Upper lobe of left lung (tissue), 6 donors: Measurements from ENCODE around the gene GBF1. TPM values are rescaled to one million over a fixed set of nuclear protein-coding genes. Genes with fewer than 3 reads are reported as not detected.

ENCODE experiments used
- ATAC-seq, 2 donors: fragments of 200-7000 bp; cut with Tn5 transposase; one replicate each; pipeline ENCODE4 v1.9.1; 2022; ENCODE audit warnings: mild to moderate bottlenecking in 2 of 2, moderate library complexity in 2 of 2; ENCODE audit not compliant: low FRiP score in 2 of 2
- DNase-seq, 2 donors: peaks; one replicate each; pipeline ENCODE4 v3.0.0-alpha.2; 2019 to 2020
- H3K27ac ChIP-seq, 4 donors: fragments of 200-600 bp; sonication (generic); one replicate each; pipeline ENCODE4 v1.5.1; 2016 to 2019
- H3K27me3 ChIP-seq, 4 donors: fragments of 200-600 bp; sonication (generic); one replicate each; pipeline ENCODE4 v1.5.1; 2017 to 2019
- H3K36me3 ChIP-seq, 4 donors: fragments of 200-600 bp; sonication (generic); one replicate each; pipeline ENCODE4 v1.5.1; 2016 to 2019
- H3K4me1 ChIP-seq, 4 donors: fragments of 200-600 bp; sonication (generic); one replicate each; pipeline ENCODE4 v1.5.1; 2018 to 2019
- H3K4me3 ChIP-seq, 4 donors: fragments of 200-600 bp; sonication (generic); one replicate each; pipeline ENCODE4 v1.5.1; 2017 to 2019; ENCODE audit warnings: mild to moderate bottlenecking in 2 of 4, moderate library complexity in 1 of 4
- H3K9me3 ChIP-seq, 4 donors: fragments of 200-600 bp; sonication (generic); one replicate each; pipeline ENCODE4 v1.5.1; 2018 to 2019
- CTCF ChIP-seq, 6 experiments: fragments of 450-650 bp in 4 of 6; fragments of 200-600 bp in 2 of 6; sonication (generic) in 2 of 6; IDR thresholded peaks; one replicate each; pipeline ENCODE4 v1.5.1; 2016 to 2019; ENCODE audit warnings: antibody characterized with exemption in 6 of 6
- EP300 ChIP-seq, 4 donors: sonication (generic); formaldehyde crosslinking; IDR thresholded peaks; one replicate each; pipeline ENCODE4 v1.5.1; 2017; ENCODE audit warnings: antibody characterized with exemption in 4 of 4, control low read depth in 2 of 4
- POLR2A ChIP-seq, 4 donors: fragments of 450-650 bp; IDR thresholded peaks; one replicate each; pipeline ENCODE4 v1.5.1; 2016 to 2017; ENCODE audit warnings: antibody characterized with exemption in 4 of 4, mild to moderate bottlenecking in 2 of 4
- POLR2AphosphoS5 ChIP-seq, 2 donors: sonication (generic); formaldehyde crosslinking; IDR thresholded peaks; one replicate each; pipeline ENCODE4 v1.5.1; 2017; ENCODE audit warnings: antibody characterized with exemption in 2 of 2
- WGBS, 2 donors: methylation state at CpG; one replicate each; pipeline ENCODE4 v1.1.5; 2017 to 2018; 5-methylcytosine and 5-hydroxymethylcytosine counted together
- total RNA-seq, 6 donors: library from RNA; depleted of rRNA in 4 of 6; stranded (reverse); fragments of >200 nt in 4 of 6; gene quantifications; one replicate each; pipeline versions ENCODE4 v1.1.0 to v1.2.1, GENCODE V29; 2016 to 2021
- donor health status: DM: no; HTN: no; CAD: no; lungs with moderate emphysema.
- donor health status: DM: no; HTN: yes; CAD: no; lungs with severe emphysema.

Gene GBF1
- total RNA-seq, 6 donors from 2014 or later, result 36.7 to 59.7 (median 44.4) TPM

DNA sequence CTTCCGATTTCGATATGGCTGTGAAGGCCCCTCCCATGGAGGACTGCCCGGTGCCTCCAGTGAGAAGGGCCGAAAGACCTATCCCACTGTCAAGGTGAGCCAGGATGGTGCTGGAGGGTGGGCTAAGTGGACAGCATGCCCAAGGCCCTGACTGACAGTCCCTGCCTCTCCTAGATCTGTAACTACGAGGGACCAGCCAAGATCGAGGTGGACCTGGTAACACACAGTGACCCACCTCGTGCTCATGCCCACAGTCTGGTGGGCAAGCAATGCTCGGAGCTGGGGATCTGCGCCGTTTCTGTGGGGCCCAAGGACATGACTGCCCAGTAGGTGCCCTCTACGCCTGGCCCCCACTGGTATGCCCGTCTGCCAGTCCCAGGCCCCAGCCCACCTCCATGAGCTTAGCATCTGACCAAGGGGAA is 151.4 kb downstream of the GBF1 start:
- ATAC-seq (no peak), DNase-seq (no peak)
- WGBS, 2 donors, result 77 to 93% methylated on average over 5 to 8 of the region's 12 CpGs
- Histone ChIP-seq H3K27me3 (no peaks in the 10 kb centered on the region), H3K9me3 (no peaks in the 10 kb centered on the region), H3K27ac (peak overlapping the region; percentile 94 to 97 (median 96)), H3K36me3 (peaks cover 5 to 39% (median 34%) of the 10 kb centered on the region in 4 donors), H3K4me1 (peaks cover 43 to 63% (median 49%) of the 10 kb centered on the region in 4 donors), H3K4me3 (peak overlapping the region in 2 of 4 donors; percentile 61 to 70)
- TF ChIP-seq EP300 (IDR thresholded peaks at IDR 0.05), result no peak

DNA sequence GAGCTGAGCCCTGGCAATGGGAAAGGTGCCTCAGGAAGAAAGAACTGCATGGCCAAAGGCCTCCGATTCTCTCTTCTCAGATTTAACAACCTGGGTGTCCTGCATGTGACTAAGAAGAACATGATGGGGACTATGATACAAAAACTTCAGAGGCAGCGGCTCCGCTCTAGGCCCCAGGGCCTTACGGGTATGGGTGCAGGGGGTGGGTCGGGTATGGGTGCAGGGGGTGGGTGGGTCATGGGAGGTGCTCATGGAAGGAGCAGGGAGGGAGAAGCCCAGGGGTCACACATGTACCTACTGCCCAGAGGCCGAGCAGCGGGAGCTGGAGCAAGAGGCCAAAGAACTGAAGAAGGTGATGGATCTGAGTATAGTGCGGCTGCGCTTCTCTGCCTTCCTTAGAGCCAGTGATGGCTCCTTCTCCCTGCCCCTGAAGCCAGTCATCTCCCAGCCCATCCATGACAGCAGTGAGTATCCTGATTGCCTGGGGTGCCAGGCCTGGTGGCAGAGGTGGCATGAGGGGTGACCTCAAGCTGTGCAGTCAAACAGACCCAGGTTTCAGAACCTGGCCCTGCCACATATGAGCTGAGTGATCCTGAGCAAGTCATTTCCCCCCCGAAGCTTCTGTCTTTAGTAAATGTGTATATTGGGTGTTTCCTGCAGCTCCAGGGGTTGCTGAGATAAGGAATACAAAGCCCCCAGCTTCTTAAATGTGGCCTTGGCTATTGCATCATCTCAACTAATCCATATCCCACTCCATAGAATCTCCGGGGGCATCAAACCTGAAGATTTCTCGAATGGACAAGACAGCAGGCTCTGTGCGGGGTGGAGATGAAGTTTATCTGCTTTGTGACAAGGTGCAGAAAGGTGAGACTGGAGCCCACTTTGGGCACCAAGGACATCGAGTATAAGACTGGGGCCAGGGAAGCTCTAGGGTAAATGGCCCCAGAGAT is 152.2 kb downstream of the GBF1 start:
- H3K4me1 ChIP-seq, result peaks cover 41 to 63% (median 47%) of the 10 kb centered on the region in 4 donors

DNA sequence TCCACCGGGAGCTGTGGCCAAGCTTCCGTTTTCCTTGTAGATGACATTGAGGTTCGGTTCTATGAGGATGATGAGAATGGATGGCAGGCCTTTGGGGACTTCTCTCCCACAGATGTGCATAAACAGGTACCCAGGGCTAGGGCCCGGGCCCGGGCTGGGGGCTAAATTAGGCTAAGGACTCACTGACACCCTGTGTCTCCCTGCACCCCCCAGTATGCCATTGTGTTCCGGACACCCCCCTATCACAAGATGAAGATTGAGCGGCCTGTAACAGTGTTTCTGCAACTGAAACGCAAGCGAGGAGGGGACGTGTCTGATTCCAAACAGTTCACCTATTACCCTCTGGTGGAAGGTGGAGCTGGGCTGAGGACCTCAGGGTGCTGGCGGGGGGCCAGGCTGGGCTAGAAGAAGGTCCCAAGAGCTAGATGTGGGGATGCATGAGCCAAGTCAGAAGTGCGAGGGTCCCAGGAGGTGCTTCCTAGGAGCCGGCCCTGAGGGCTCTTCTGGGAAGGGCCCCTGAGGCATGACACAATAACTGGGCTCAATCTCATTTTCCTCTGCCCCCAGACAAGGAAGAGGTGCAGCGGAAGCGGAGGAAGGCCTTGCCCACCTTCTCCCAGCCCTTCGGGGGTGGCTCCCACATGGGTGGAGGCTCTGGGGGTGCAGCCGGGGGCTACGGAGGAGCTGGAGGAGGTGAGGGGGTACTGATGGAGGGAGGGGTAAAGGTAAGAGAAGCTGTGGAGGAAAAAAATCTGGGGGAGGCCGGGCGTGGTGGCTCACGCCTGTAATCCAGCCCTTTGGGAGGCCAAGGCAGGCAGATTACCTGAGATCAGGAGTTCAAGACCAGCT is 153.1 kb downstream of the GBF1 start:
- peaks cover 10 to 56% (median 47%) of the 10 kb centered on the region in 4 donors for H3K36me3 ChIP-seq
- peak overlapping the region; percentile 69 to 90 (median 79) for H3K27ac ChIP-seq
- H3K9me3 ChIP-seq, result no peaks in the 10 kb centered on the region
- 87 to 89% methylated on average over 21 of the region's 21 CpGs for WGBS, 2 donors
- no peaks in the 10 kb centered on the region for H3K27me3 ChIP-seq
- H3K4me1 ChIP-seq, result peaks cover 39 to 61% (median 42%) of the 10 kb centered on the region in 4 donors
- DNase-seq, result peak in 1 of 2 donors; percentile 52
- no peak for TF ChIP-seq POLR2A (IDR thresholded peaks at IDR 0.05)
- no peak for TF ChIP-seq EP300 (IDR thresholded peaks at IDR 0.05)
- no peak for TF ChIP-seq CTCF (IDR thresholded peaks at IDR 0.05)
- no peak for TF ChIP-seq POLR2AphosphoS5 (IDR thresholded peaks at IDR 0.05)
- H3K4me3 ChIP-seq, result peak overlapping the region in 2 of 4 donors; percentile 56 to 72
- ATAC-seq, result no peak

More for the DNA sequence above, 152.2 kb downstream of the GBF1 start:
- DNase-seq, result no peak
- Histone ChIP-seq H3K9me3 (no peaks in the 10 kb centered on the region), H3K4me3 (peak overlapping the region in 1 of 4 donors; percentile 61), H3K27ac (peak overlapping the region in 2 of 4 donors; percentile 94 to 97), H3K27me3 (no peaks in the 10 kb centered on the region), H3K36me3 (peaks cover 10 to 47% (median 41%) of the 10 kb centered on the region in 4 donors)
- TF ChIP-seq CTCF (IDR thresholded peaks at IDR 0.05), result no peak
- no peak for TF ChIP-seq POLR2A (IDR thresholded peaks at IDR 0.05)
- TF ChIP-seq POLR2AphosphoS5 (IDR thresholded peaks at IDR 0.05), result no peak
- no peak for TF ChIP-seq EP300 (IDR thresholded peaks at IDR 0.05)
- WGBS, 2 donors, result 88 to 92% methylated on average over 14 of the region's 14 CpGs
- no peak for ATAC-seq

- H3K36me3 ChIP-seq, result peaks cover 10 to 59% (median 47%) of the 10 kb centered on the region in 4 donors
- DNase-seq (peak; percentile 93 to 98), ATAC-seq (peak; percentile 85 to 86)
- TF ChIP-seq POLR2AphosphoS5 (IDR thresholded peaks at IDR 0.05) (peak; percentile 85 to 88), EP300 (IDR thresholded peaks at IDR 0.05) (no peak), POLR2A (IDR thresholded peaks at IDR 0.05) (peak in 1 of 4 donors; percentile 55), CTCF (IDR thresholded peaks at IDR 0.05) (peak; percentile 90 to 99 (median 98))
- WGBS, 2 donors, result 1 to 4% methylated on average over 30 to 49 of the region's 72 CpGs
- H3K4me3 ChIP-seq, result peak overlapping the region; percentile 42 to 72 (median 52)
- H3K27me3 ChIP-seq, result no peaks in the 10 kb centered on the region
- no peaks in the 10 kb centered on the region for H3K9me3 ChIP-seq
- H3K4me1 ChIP-seq, result peaks cover 35 to 56% (median 39%) of the 10 kb centered on the region in 4 donors
- H3K27ac ChIP-seq, result peak overlapping the region; percentile 69 to 90 (median 79)
These were observed 154.1 kb downstream of the GBF1 start for GRCh38 chr10:102399217-102400021.
